ENCODE results near the gene ERLIN1.

- no peak for TF ChIP-seq CTCF (IDR thresholded peaks at IDR 0.05; ENCODE audit: borderline replicate concordance, extremely low read depth, low read length, poor library complexity, severe bottlenecking)
- no peak for TF ChIP-seq EZH2 (IDR thresholded peaks at IDR 0.05; ENCODE audit: borderline replicate concordance, low read depth, low read length, severe bottlenecking)
Observed at GRCh38 chr10:100163704-100164621, 21.9 kb downstream of the ERLIN1 start.

All from DND-41 (cell line).